HEK293T (cell line): Measurements from ENCODE around the gene UTP14C.

Experiments
- CTCF ChIA-PET: fragments of 350-600 bp; formaldehyde crosslinking; extraction: SDS; loops from one replicate; lab custom pipeline; 2021; ENCODE audit warnings: antibody characterized with exemption, inconsistent platforms; lab: Yijun Ruan, JAX
- POLR2A ChIA-PET: fragments of 350-600 bp; formaldehyde crosslinking; extraction: SDS; loops from one replicate; lab custom pipeline; 2020; ENCODE audit warnings: antibody characterized with exemption, inconsistent platforms; lab: Yijun Ruan, JAX
- DNase-seq: peaks from one replicate; pipeline ENCODE4 v3.0.0; 2012; ENCODE audit warnings: mixed read lengths; ENCODE audit errors: extremely low spot score
- ARNT ChIP-seq: fragments of 450-650 bp; IDR thresholded peaks from 2 replicates; pipeline ENCODE4 v1.6.1; 2017; ENCODE audit warnings: mild to moderate bottlenecking
- BHLHE40 ChIP-seq: fragments of 450-650 bp; IDR thresholded peaks from 2 replicates; pipeline ENCODE4 v1.6.1; 2016; ENCODE audit warnings: mild to moderate bottlenecking, moderate library complexity, borderline replicate concordance
- CTBP1 ChIP-seq: fragments of 450-650 bp; IDR thresholded peaks from 2 replicates; pipeline ENCODE4 v1.6.1; 2016; ENCODE audit warnings: borderline replicate concordance
- ELF4 ChIP-seq: fragments of 450-650 bp; IDR thresholded peaks from 2 replicates; pipeline ENCODE4 v1.6.1; 2017; ENCODE audit warnings: antibody characterized with exemption
- FOXA1 ChIP-seq: fragments of 450-650 bp; IDR thresholded peaks from 2 replicates; pipeline ENCODE4 v1.6.1; 2016; ENCODE audit warnings: mild to moderate bottlenecking
- FOXK2 ChIP-seq: fragments of 450-650 bp; IDR thresholded peaks from 2 replicates; pipeline ENCODE4 v1.6.1; 2016; ENCODE audit warnings: mild to moderate bottlenecking
- FOXM1 ChIP-seq: fragments of 450-650 bp; IDR thresholded peaks from 2 replicates; pipeline ENCODE4 v1.6.1; 2017; ENCODE audit warnings: mild to moderate bottlenecking, borderline replicate concordance
- HDGF ChIP-seq: fragments of 450-650 bp; IDR thresholded peaks from 2 replicates; pipeline ENCODE4 v1.6.1; 2017; ENCODE audit warnings: antibody characterized with exemption, borderline replicate concordance
- L3MBTL2 ChIP-seq: fragments of 450-650 bp; conservative IDR thresholded peaks from 2 replicates; pipeline ENCODE4 v1.6.1; 2016; ENCODE audit warnings: mild to moderate bottlenecking
- LEF1 ChIP-seq: fragments of 450-650 bp; IDR thresholded peaks from 2 replicates; pipeline ENCODE4 v1.6.1; 2017; ENCODE audit warnings: mild to moderate bottlenecking, borderline replicate concordance
- NFRKB ChIP-seq: fragments of 450-650 bp; IDR thresholded peaks from 2 replicates; pipeline ENCODE4 v1.6.1; 2016; ENCODE audit warnings: mild to moderate bottlenecking, moderate library complexity
- SP1 ChIP-seq: fragments of 450-650 bp; IDR thresholded peaks from 2 replicates; pipeline ENCODE4 v1.6.1; 2017
- SUZ12 ChIP-seq: fragments of 450-650 bp; IDR thresholded peaks from 2 replicates; pipeline ENCODE4 v1.6.1; 2016; ENCODE audit warnings: mild to moderate bottlenecking
- TARDBP ChIP-seq: fragments of 450-650 bp; IDR thresholded peaks from 2 replicates; pipeline ENCODE4 v1.6.1; 2016
- ZNF384 ChIP-seq: fragments of 450-650 bp; IDR thresholded peaks from 2 replicates; pipeline ENCODE4 v1.6.1; 2016
- TF ChIP-seq, protein P1 (sequence below): fragments of 450-650 bp; IDR thresholded peaks from 2 replicates; pipeline ENCODE4 v1.6.1; 2016

Gene UTP14C

GRCh38 chr13:52034616-52035226 is 10.2 kb downstream of the UTP14C start:
- CTCF ChIA-PET: no interaction called here
- DNase-seq: no peak
- no peak for TF ChIP-seq SP1
- TF ChIP-seq CTBP1: no peak
- no peak for TF ChIP-seq L3MBTL2
- TF ChIP-seq SUZ12: no peak
- TF ChIP-seq HDGF: no peak
- TF ChIP-seq ZNF384: peak; percentile 90
- POLR2A ChIA-PET: no interaction called here

DNA sequence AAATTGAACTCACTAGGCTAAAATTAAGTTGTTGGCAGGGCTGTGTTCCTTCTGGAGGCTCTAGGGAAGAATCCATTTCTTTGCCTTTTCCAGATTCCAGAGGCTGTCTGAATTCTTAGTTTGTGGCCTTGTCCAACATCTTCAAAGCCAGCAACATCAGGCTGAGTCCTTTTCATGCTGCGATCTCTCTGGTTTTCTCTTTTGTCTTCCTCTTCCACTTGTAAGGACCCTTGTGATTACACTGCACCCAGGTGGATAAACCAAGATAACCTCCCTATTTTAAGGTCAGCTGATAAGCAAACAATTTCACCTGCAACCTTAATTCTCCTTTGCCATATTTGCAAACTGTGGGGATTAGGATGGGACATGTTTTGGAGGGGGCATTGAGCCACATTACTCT is 11.5 kb downstream of the UTP14C start:
- POLR2A ChIA-PET: no interaction called here
- DNase-seq: no peak
- TF ChIP-seq NFRKB (no peak), CTBP1 (no peak), FOXM1 (no peak), BHLHE40 (no peak), FOXK2 (no peak), FOXA1 (no peak), SUZ12 (no peak)
- TF ChIP-seq, protein P1, sequence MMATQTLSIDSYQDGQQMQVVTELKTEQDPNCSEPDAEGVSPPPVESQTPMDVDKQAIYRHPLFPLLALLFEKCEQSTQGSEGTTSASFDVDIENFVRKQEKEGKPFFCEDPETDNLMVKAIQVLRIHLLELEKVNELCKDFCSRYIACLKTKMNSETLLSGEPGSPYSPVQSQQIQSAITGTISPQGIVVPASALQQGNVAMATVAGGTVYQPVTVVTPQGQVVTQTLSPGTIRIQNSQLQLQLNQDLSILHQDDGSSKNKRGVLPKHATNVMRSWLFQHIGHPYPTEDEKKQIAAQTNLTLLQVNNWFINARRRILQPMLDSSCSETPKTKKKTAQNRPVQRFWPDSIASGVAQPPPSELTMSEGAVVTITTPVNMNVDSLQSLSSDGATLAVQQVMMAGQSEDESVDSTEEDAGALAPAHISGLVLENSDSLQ: no peak
- CTCF ChIA-PET: no interaction called here

DNA sequence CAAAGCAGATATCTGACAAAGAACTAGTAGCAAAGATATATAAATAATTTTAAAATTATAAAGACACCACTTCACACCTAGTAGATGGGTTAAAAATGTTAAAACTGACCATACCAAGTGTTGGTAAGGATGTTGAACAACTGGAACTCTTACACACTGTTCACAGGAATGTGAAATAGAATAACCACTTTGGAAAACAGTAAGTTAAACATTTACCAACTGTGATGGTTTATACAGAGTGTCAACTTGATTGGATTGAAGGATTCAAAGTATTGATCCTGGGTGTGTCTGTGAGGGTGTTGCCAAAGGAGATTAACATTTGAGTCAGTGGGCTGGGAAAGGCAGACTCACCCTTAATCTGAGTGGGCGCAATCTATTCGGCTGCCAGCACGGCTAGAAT is 19.2 kb downstream of the UTP14C start:
- CTCF ChIA-PET: no interaction called here
- TF ChIP-seq LEF1 (no peak), SP1 (no peak), SUZ12 (no peak), L3MBTL2 (no peak), HDGF (no peak), NFRKB (no peak), ARNT (no peak), FOXK2 (no peak), FOXM1 (no peak), TARDBP (no peak), CTBP1 (no peak), BHLHE40 (no peak), ZNF384 (no peak), ELF4 (no peak), FOXA1 (no peak)
- TF ChIP-seq, protein P1: no peak

GRCh38 chr13:52047463-52047862 is 23.0 kb downstream of the UTP14C start:
- CTCF ChIA-PET: no interaction called here
- TF ChIP-seq LEF1: no peak
- TF ChIP-seq HDGF: no peak
- TF ChIP-seq FOXM1: no peak
- TF ChIP-seq FOXA1: no peak
- no peak for TF ChIP-seq TARDBP
- TF ChIP-seq ZNF384: no peak
- TF ChIP-seq SP1: no peak
- TF ChIP-seq, protein P1: no peak
- TF ChIP-seq L3MBTL2: no peak
- TF ChIP-seq BHLHE40: no peak
- no peak for TF ChIP-seq CTBP1
- no peak for TF ChIP-seq ARNT
- TF ChIP-seq NFRKB: no peak
- TF ChIP-seq ELF4: no peak
- no peak for DNase-seq
- POLR2A ChIA-PET: no interaction called here

More for the DNA sequence above, 19.2 kb downstream of the UTP14C start:
- POLR2A ChIA-PET: no interaction called here
- DNase-seq: no peak

DNA sequence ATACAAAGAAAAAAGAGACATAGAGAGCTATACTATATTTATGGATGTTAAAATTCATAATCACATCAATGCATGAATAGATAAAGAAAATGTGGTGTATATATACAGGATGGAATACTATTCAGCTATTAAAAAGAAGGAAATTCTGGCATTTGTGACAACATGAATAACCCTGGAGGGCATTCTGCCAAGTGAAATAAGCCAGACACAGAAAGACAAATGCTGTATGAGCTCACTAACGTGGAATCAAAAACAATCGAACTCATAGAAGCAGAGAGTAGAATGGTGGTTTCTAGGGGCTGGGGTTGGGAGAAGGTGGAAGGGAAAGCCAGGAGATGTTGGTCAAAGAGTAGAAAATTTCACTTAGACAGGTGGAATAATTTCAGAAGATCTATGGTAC is 24.0 kb downstream of the UTP14C start:
- TF ChIP-seq SP1 (no peak), CTBP1 (no peak), FOXA1 (no peak), TARDBP (no peak), FOXK2 (no peak), FOXM1 (no peak), ZNF384 (no peak), SUZ12 (no peak), ELF4 (no peak), LEF1 (no peak), ARNT (no peak), NFRKB (no peak), BHLHE40 (no peak)
- TF ChIP-seq, protein P1: no peak
- no peak for DNase-seq
- POLR2A ChIA-PET: no interaction called here
- CTCF ChIA-PET: no interaction called here

DNA sequence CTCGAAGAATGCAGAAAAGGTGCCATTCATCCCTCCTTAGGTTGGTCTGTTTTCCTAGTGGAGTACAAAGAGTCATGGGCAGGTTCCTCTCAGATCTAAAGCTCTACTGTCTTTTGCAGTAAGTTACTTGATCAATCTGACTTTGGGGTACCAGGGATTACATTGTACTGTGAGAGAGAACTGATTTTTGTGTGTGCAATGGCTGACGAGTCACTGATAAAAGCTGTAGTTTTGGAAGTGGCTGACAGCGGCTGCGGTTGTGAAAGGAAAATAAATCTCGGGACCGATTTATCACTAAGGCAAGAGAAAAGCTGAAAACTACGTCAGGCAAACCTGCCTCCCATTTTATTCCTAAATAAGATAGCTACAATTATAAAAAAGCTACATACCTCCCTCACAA is 26.9 kb downstream of the UTP14C start:
- POLR2A ChIA-PET: no interaction called here
- no peak for DNase-seq
- CTCF ChIA-PET: interaction anchor here (0.7 kb wide), 2 partner anchors 98 to 192 kb away, joined by 3 to 4 read pairs; no protein-coding TSS in a partner anchor
- no peak for TF ChIP-seq BHLHE40
- no peak for TF ChIP-seq TARDBP
- no peak for TF ChIP-seq CTBP1
- no peak for TF ChIP-seq ZNF384
- TF ChIP-seq L3MBTL2: no peak
- no peak for TF ChIP-seq FOXA1
- TF ChIP-seq FOXM1: no peak
- TF ChIP-seq ELF4: no peak
- TF ChIP-seq FOXK2: no peak
- no peak for TF ChIP-seq HDGF
- no peak for TF ChIP-seq SP1
- TF ChIP-seq ARNT: no peak
- TF ChIP-seq SUZ12: no peak
- TF ChIP-seq NFRKB: no peak
